ENCODE data around the gene NUPR1.
"Not testable (repeated sequence)": the region's sequence is repeated elsewhere in the genome, so short reads cannot be mapped to it uniquely, and the experiment has no call there.

NUPR1 gene

GRCh38 chr16:28497861-28498599 lies 40.7 kb downstream of the NUPR1 start:
- no peak for DNase-seq

GRCh38 chr16:28497386-28497785 lies 41.4 kb downstream of the NUPR1 start:
- no peak for DNase-seq

GRCh38 chr16:28496844-28497243 lies 41.9 kb downstream of the NUPR1 start:
- no peak for DNase-seq

- DNase-seq: no peak
These were observed 42.7 kb downstream of the NUPR1 start for GRCh38 chr16:28495795-28496749.

DNA sequence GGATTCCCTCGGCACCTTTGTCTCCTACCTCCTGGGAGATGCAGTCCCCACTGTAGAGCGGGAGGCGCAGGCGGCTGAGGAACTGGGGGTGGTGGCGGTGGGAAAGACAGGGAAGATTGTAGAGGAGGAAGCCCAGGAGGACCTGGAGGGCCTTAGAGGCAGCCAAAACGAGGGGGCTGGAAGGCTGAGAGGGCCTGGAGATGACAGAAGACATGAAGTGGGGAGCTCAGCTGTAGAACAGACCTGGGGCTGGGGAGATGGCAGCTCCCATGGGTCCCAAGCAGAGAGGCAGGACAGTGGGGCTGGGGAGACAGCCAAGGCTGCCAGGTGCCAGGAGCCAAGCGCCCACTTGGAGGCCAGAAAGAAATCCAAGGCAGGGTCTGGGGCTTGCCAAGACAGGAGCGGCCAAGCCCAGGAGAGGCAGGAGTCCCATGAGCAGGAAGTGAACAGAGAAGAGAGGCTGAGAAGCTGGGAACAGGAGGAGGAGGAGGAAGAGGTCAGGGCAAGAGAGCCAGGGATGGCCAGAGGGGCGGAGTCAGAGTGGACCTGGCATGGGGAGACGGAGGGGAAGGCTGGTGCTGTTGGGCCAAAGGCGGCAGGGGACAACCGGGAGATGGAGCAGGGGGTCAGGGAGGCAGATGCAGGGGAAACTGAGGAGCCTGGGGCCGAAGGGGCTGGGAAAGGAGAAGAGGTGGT lies 43.5 kb downstream of the NUPR1 start:
- DNase-seq: no peak

DNA sequence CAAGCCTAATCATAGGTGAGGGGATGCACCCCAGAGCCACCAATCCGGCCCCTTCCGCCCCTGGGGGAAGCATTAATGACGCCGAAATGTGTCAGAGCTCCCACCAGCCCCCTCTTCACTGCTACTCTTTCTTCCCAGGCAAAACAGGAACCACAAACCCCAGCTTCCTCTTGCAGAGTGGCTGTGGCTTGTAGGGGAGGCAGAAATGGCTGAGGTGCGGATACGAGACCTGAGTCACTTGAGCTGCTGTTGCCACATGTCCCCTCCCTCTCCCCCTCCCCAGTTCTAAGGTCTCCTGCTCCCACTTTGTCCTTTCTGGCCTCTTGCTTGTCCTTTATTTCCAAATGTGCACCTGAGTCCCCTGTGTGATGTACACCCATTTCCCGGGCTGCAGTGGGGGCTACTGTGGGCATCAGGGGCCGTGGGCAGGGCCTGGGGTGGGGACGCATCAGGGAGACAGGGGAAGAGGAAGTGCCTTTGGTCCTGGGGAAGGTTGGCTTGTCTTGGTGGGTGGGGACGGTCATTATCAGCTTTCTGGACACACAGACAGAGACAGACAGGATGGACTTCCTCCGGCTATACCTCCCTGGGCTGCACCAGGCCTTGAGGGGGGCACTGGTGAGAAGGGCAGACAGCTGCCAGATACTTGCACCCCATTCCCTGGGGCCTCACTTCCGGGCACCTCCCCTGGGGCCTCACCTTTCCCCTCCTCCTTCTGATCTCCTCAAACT lies 44.5 kb downstream of the NUPR1 start, which contains the start of gene APOBR:
TSS of gene APOBR (plus strand) at position 523 of the 731 bp plus-strand sequence. CDS start at position 562, 39 bp downstream.
- DNase-seq: no peak

- no peak for DNase-seq
These were observed 46.3 kb downstream of the NUPR1 start for GRCh38 chr16:28492511-28492910.

- DNase-seq: peak; percentile 86
These were observed 46.8 kb downstream of the NUPR1 start, which contains the start of gene CLN3 for GRCh38 chr16:28491970-28492474. TSS of gene CLN3 (minus strand) at chr16:28492074. CDS start at chr16:28491759, 315 bp downstream.

DNA sequence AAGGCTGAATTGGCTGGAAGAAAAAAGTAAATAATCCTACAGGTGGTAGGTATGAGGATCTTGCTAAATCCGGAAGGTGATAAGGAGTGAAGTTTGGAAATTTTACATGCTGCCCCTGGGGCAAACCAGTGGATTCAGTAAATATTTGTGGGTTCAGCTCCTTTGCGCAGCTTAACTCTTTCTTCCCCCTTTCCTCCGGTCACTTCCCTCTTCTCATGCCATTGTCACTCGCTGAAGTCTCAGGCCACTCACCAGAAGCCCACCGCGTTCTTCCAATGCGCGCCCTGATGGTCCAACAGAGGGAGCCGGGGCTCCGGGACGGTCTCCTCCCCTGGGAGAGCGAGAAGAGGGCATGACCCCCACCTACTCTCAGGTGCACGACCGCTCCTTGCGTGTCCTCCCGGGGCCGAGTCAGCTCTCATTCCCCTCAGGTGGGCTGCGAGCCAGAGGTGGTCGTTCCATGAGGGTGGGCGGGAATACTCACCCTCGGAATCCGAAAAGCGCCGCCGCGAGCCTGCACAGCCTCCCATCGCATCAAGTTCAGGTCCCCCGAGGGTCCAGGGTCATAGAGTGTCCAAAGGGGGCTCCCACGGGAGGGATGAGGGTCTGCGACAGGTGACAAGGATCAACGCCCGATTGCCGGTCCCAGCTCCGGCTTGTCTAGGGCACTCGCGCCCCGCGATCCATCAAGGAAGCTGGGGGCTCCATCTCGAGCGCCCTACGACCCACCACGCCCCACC lies 47.4 kb downstream of the NUPR1 start:
- no peak for DNase-seq

GRCh38 chr16:28486266-28486665 lies 52.5 kb downstream of the NUPR1 start:
- DNase-seq: no peak

DNA sequence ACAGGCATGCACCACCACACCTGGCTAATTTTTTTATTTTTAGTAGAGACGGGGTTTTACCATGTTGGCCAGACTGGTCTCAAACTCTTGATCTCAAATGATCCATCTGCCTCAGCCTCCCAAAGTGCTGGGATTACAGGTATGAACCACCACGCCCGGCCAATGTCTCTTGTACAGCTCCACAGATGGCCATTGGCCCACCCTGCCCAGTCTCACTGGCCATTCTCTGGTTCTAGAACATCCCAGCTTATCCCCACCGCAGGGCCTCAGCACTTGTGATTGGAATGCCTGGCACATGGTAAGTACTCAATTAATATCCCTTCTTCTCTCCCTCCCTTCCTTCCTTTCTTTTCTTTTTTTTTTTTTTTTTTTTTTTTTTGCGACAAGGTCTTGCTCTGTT lies 55.4 kb downstream of the NUPR1 start:
- not testable (repeated sequence) for DNase-seq

Measured in NCI-H1417 treated with DMSO at 0.1 percent for 48 hours (cell line).